Osteoblast (primary cell): ENCODE data around the gene SRP54. TPM values are rescaled to one million over a fixed set of nuclear protein-coding genes. Genes with fewer than 3 reads are reported as not detected.

Source experiments
- DNase-seq: peaks from one replicate; pipeline ENCODE4 v3.0.0; 2011; ENCODE audit warnings: low spot score, mixed read lengths; ENCODE audit not compliant: insufficient read length; ENCODE audit errors: missing footprints
- H2AFZ ChIP-seq: 2 replicates; pipeline ENCODE4 v1.6.0; 2011; ENCODE audit warnings: mild to moderate bottlenecking, low read length
- H3K27ac ChIP-seq: 2 replicates; pipeline ENCODE4 v1.5.1; 2011; ENCODE audit warnings: mild to moderate bottlenecking, low read depth, low read length, moderate library complexity
- H3K27me3 ChIP-seq: 2 replicates; pipeline ENCODE4 v1.6.0; 2012; ENCODE audit warnings: mild to moderate bottlenecking, control low read depth, inconsistent platforms, low read length, moderate library complexity; ENCODE audit not compliant: insufficient read depth
- H3K36me3 ChIP-seq: 2 replicates; pipeline ENCODE4 v1.5.1; 2011; ENCODE audit warnings: mild to moderate bottlenecking, low read length, control low read depth, moderate library complexity; ENCODE audit not compliant: insufficient read depth
- H3K4me1 ChIP-seq: 2 replicates; pipeline ENCODE4 v1.5.1; 2011; ENCODE audit warnings: mild to moderate bottlenecking, low read length, control low read depth, moderate library complexity; ENCODE audit not compliant: insufficient read depth
- H3K4me2 ChIP-seq: 2 replicates; pipeline ENCODE4 v1.6.0; 2011; ENCODE audit warnings: mild to moderate bottlenecking, low read length; ENCODE audit not compliant: insufficient read depth
- H3K4me3 ChIP-seq: fragments of 200-600 bp; sonication (generic); 3 replicates; pipeline ENCODE4 v1.5.1; 2012; ENCODE audit warnings: mild to moderate bottlenecking, low read length, inconsistent platforms; ENCODE audit not compliant: insufficient read depth
- H3K79me2 ChIP-seq: 2 replicates; pipeline ENCODE4 v1.6.0; 2012; ENCODE audit warnings: mild to moderate bottlenecking, low read length, control low read depth, inconsistent platforms; ENCODE audit not compliant: insufficient read depth
- H3K9me3 ChIP-seq: 2 replicates; pipeline ENCODE4 v1.5.1; 2011; ENCODE audit warnings: low read depth, low read length, control low read depth
- H4K20me1 ChIP-seq: 2 replicates; pipeline ENCODE4 v1.6.0; 2012; ENCODE audit warnings: mild to moderate bottlenecking, low read length, control low read depth; ENCODE audit not compliant: insufficient read depth
- CTCF ChIP-seq: IDR thresholded peaks from 2 replicates; pipeline ENCODE4 v1.5.1; 2011; ENCODE audit warnings: mild to moderate bottlenecking, low read depth, low read length, moderate library complexity; ENCODE audit errors: extremely low read depth
- total RNA-seq: library from RNA; depleted of rRNA; stranded (reverse); fragments of >200 nt; gene quantifications from 2 replicates; pipeline ENCODE4 v1.2.3, GENCODE V29; 2012

The SRP54 gene
- total RNA-seq, 1 donor: 72.0 TPM

DNA sequence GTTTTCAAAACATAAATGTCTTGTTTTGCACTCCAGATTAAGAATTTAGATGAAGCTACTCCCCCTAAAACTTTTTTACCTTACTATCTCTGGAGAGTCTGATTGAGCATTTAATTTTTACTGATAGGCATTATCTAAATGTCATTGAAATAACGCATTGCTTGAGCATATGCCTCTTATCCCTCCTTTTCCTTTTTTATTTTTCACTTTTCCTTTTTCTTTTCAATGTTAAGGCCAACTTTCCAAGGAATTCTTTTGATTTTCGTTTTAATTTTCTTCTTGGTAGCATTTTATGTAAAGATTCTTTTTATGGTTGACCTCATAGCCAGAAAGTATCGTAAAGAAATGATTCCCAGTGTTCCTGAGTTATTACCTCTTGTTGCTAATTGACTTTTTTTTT is 2.9 kb downstream of the SRP54 start:
- H2AFZ ChIP-seq: no peak overlapping the region
- H3K4me1 ChIP-seq: peaks cover 18% of the 10 kb centered on the region
- no peaks in the 10 kb centered on the region for H3K27me3 ChIP-seq
- no peak overlapping the region for H3K4me3 ChIP-seq
- H3K79me2 ChIP-seq: peaks cover 76% of the 10 kb centered on the region
- no peak overlapping the region for H3K27ac ChIP-seq
- no peak for DNase-seq
- no peaks in the 10 kb centered on the region for H3K9me3 ChIP-seq
- H3K4me2 ChIP-seq: peak overlapping the region; percentile 14
- no peak for TF ChIP-seq CTCF
- H3K36me3 ChIP-seq: no peaks in the 10 kb centered on the region
- H4K20me1 ChIP-seq: peaks cover 29% of the 10 kb centered on the region

GRCh38 chr14:34987180-34987579 is 4.4 kb downstream of the SRP54 start:
- Histone ChIP-seq H3K79me2 (peaks cover 89% of the 10 kb centered on the region), H3K4me2 (no peak overlapping the region), H3K27ac (no peak overlapping the region), H3K4me1 (peaks cover 18% of the 10 kb centered on the region), H3K36me3 (no peaks in the 10 kb centered on the region), H3K9me3 (no peaks in the 10 kb centered on the region), H3K4me3 (no peak overlapping the region), H2AFZ (no peak overlapping the region), H3K27me3 (no peaks in the 10 kb centered on the region), H4K20me1 (peaks cover 34% of the 10 kb centered on the region)
- DNase-seq: no peak
- TF ChIP-seq CTCF: no peak

DNA sequence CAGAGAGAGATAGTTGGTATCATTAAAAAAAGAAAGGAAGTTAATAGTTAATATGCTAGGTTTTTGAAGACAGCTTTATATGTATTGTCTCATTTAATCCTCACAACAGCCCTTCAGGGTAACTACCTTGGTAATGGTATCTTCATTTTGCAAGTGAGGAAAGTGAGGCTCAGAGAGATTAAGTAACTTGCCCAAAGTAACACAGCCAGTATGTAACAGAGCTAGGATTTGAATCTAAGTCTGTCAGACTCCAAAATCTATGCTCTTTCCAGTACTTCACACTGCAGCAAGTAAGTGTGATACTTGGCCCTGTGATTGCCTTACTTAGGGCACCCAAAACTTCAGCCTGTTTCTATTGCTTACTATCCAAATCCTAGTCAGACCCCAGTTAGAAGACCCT is 7.0 kb downstream of the SRP54 start:
- Histone ChIP-seq H4K20me1 (peaks cover 29% of the 10 kb centered on the region), H3K27ac (no peak overlapping the region), H3K4me3 (no peak overlapping the region), H3K36me3 (no peaks in the 10 kb centered on the region), H3K4me1 (peaks cover 8% of the 10 kb centered on the region), H3K4me2 (no peak overlapping the region), H3K9me3 (no peaks in the 10 kb centered on the region), H3K79me2 (peaks cover 94% of the 10 kb centered on the region), H3K27me3 (no peaks in the 10 kb centered on the region), H2AFZ (no peak overlapping the region)
- TF ChIP-seq CTCF: no peak
- no peak for DNase-seq

DNA sequence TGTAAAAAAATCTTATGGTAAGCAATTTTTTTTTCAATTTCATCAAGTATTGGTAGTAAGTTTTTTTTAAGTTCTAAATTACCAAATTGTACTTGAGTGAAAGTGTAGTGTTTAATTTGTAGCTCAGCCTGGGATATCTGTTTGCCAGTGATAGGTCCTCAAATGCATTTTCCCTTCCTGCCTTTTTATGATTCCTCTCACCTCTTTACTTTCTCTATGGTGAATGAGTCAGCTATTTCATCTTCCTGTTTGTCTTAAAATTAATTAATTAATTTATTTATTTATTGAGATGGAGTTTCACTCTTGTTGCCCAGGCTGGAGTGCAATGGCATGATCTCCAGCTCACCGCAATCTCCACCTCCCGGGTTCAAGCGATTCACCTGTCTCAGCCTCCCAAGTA is 10.6 kb downstream of the SRP54 start:
- no peak for TF ChIP-seq CTCF
- Histone ChIP-seq H3K79me2 (peaks cover 86% of the 10 kb centered on the region), H3K36me3 (peaks cover 6% of the 10 kb centered on the region), H4K20me1 (peaks cover 24% of the 10 kb centered on the region), H3K4me2 (no peak overlapping the region), H3K4me3 (no peak overlapping the region), H3K27me3 (no peaks in the 10 kb centered on the region), H3K4me1 (no peaks in the 10 kb centered on the region), H2AFZ (no peak overlapping the region), H3K9me3 (no peaks in the 10 kb centered on the region), H3K27ac (no peak overlapping the region)
- no peak for DNase-seq
